Measurements from ENCODE around the gene SHB. TPM values are rescaled to one million over a fixed set of nuclear protein-coding genes. Genes with fewer than 3 reads are reported as not detected.
A peak's percentile ranks its signal among the peaks of the same experiment; 100 is the strongest.

The SHB gene
- total RNA-seq, 2 experiments from 2014 or later: 1.1 to 1.2 TPM

GRCh38 chr9:38090170-38090569 is 21.1 kb upstream of the SHB start:
- H3K36me3 Mint-ChIP-seq (ENCODE audit: low read depth): no peaks in the 10 kb centered on the region
- POLR2A ChIA-PET: no interaction called here

DNA sequence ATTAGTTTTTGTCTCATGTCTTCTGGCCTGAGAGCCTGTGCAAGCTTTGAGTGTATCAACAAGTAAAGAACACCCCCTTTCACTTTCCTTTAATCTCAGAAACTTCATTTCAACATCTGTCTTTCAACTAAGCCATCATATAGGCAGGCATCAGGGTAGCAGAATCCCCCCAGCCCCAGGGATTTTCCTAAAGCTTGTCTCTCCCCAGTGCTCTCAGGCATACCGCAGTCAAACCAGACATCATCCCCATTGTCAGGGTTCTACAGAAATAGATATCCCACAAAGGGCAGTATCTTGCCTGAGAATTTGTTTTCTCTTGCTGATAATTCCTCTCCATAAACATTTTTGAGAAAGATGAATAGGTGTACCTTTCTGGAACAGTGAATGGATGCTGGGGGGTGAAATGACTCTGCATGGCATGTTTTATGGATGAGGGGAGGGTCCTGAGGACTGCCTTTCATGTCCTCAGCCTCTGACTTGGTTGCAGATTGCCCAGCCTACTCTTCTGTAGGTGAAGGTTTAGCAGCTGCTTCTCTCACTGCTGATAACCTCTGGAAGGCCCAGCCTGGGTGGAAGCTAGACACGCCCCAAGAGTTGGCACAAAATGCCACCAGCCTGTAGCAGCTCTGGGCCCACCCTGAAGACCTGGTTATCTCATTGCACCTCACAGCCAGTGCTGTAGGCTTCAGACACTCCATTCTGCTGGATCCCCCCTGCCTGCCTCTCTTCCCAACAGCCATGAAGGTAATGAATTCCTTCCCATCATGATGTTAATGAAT is 20.5 kb upstream of the SHB start:
- Mint-ChIP-seq H3K4me3 (no peak overlapping the region), H3K36me3 (ENCODE audit: low read depth) (no peaks in the 10 kb centered on the region), H3K9me3 (no peaks in the 10 kb centered on the region), H3K27ac (no peak overlapping the region), H3K27me3 (peaks cover 4% of the 10 kb centered on the region), H3K4me1 (ENCODE audit: low read depth) (no peaks in the 10 kb centered on the region)
- POLR2A ChIA-PET: no interaction called here
- no peak for TF ChIP-seq CTCF (IDR thresholded peaks at IDR 0.05)
- Histone ChIP-seq H3K36me3 (ENCODE audit: insufficient read depth, low read length) (no peaks in the 10 kb centered on the region), H3K9me3 (ENCODE audit: control insufficient read depth in 1 of 2, insufficient read depth in 1 of 2, low read length in 2 of 2) (no peaks in the 10 kb centered on the region), H3K27ac (ENCODE audit: low read depth in 1 of 2, low read length in 2 of 2) (no peak overlapping the region), H3K27me3 (ENCODE audit: control insufficient read depth in 1 of 2, insufficient read depth in 2 of 2, low read length in 2 of 2) (no peaks in the 10 kb centered on the region), H3K4me1 (ENCODE audit: insufficient read depth, low read length) (no peaks in the 10 kb centered on the region), H3K4me3 (ENCODE audit: low read length) (no peak overlapping the region)
- intact Hi-C loops (cut with DNase I, micrococcal nuclease): loop anchor here (2.0 to 10.0 kb wide), 5 partner anchors 173 to 273 kb away; no protein-coding TSS in a partner anchor
- ATAC-seq (ENCODE audit: poor library complexity) (no peak), DNase-seq (no peak)
- CTCF ChIA-PET: no interaction called here

More at GRCh38 chr9:38090170-38090569, 21.1 kb upstream of the SHB start:
- CTCF ChIA-PET: no interaction called here
- TF ChIP-seq CTCF (IDR thresholded peaks at IDR 0.05): no peak
- Histone ChIP-seq H3K27me3 (ENCODE audit: control insufficient read depth in 1 of 2, insufficient read depth in 2 of 2, low read length in 2 of 2) (no peaks in the 10 kb centered on the region), H3K36me3 (ENCODE audit: insufficient read depth, low read length) (no peaks in the 10 kb centered on the region), H3K4me1 (ENCODE audit: insufficient read depth, low read length) (no peaks in the 10 kb centered on the region), H3K4me3 (ENCODE audit: low read length) (no peak overlapping the region), H3K9me3 (ENCODE audit: control insufficient read depth in 1 of 2, insufficient read depth in 1 of 2, low read length in 2 of 2) (no peaks in the 10 kb centered on the region), H3K27ac (ENCODE audit: low read depth in 1 of 2, low read length in 2 of 2) (no peak overlapping the region)
- ATAC-seq (ENCODE audit: poor library complexity) (no peak), DNase-seq (no peak)
- intact Hi-C loops (cut with DNase I, micrococcal nuclease): no loop called here
- H3K4me3 Mint-ChIP-seq: no peak overlapping the region
- H3K9me3 Mint-ChIP-seq: no peaks in the 10 kb centered on the region
- H3K27ac Mint-ChIP-seq: no peak overlapping the region
- no peaks in the 10 kb centered on the region for H3K4me1 Mint-ChIP-seq (ENCODE audit: low read depth)
- H3K27me3 Mint-ChIP-seq: peaks cover 4% of the 10 kb centered on the region

GRCh38 chr9:38088006-38088925 is 19.2 kb upstream of the SHB start:
- Histone ChIP-seq H3K27me3 (ENCODE audit: control insufficient read depth in 1 of 2, insufficient read depth in 2 of 2, low read length in 2 of 2) (no peaks in the 10 kb centered on the region), H3K4me3 (ENCODE audit: low read length) (no peak overlapping the region), H3K27ac (ENCODE audit: low read depth in 1 of 2, low read length in 2 of 2) (no peak overlapping the region), H3K36me3 (ENCODE audit: insufficient read depth, low read length) (no peaks in the 10 kb centered on the region), H3K4me1 (ENCODE audit: insufficient read depth, low read length) (no peaks in the 10 kb centered on the region), H3K9me3 (ENCODE audit: control insufficient read depth in 1 of 2, insufficient read depth in 1 of 2, low read length in 2 of 2) (no peaks in the 10 kb centered on the region)
- peaks cover 4% of the 10 kb centered on the region for H3K27me3 Mint-ChIP-seq
- TF ChIP-seq CTCF (IDR thresholded peaks at IDR 0.05): peak; percentile 99
- POLR2A ChIA-PET: no interaction called here
- peak; percentile 59 for ATAC-seq (ENCODE audit: poor library complexity)
- CTCF ChIA-PET: interaction anchor here (0.7 to 1.8 kb wide), 10 partner anchors 9 to 175 kb away, joined by 3 to 9 read pairs (median 4); no protein-coding TSS in a partner anchor
- peak; percentile 36 to 80 (median 66) for DNase-seq
- H3K4me1 Mint-ChIP-seq (ENCODE audit: low read depth): no peaks in the 10 kb centered on the region
- intact Hi-C loops (cut with DNase I, micrococcal nuclease): loop anchor here (2.0 to 10.0 kb wide), 5 partner anchors 175 to 275 kb away; no protein-coding TSS in a partner anchor
- no peak overlapping the region for H3K4me3 Mint-ChIP-seq
- no peaks in the 10 kb centered on the region for H3K9me3 Mint-ChIP-seq
- no peaks in the 10 kb centered on the region for H3K36me3 Mint-ChIP-seq (ENCODE audit: low read depth)
- no peak overlapping the region for H3K27ac Mint-ChIP-seq
